ENCODE data around the gene NMUR1. TPM values are rescaled to one million over a fixed set of nuclear protein-coding genes. Genes with fewer than 3 reads are reported as not detected.
"Not testable (repeated sequence)": the region's sequence is repeated elsewhere in the genome, so short reads cannot be mapped to it uniquely, and the experiment has no call there.

The NMUR1 gene
- total RNA-seq, 2 donors from 2014 or later = 2.3 to 6.3 TPM

GRCh38 chr2:231575612-231576256 lies 45.5 kb upstream of the NMUR1 start:
- no peak for ATAC-seq
- WGBS, 2 donors = 73 to 85% methylated on average over 5 to 10 of the region's 10 CpGs

GRCh38 chr2:231573698-231574421 lies 43.6 kb upstream of the NMUR1 start:
- Histone ChIP-seq H3K36me3 (replicated peaks in 1 of 2; ENCODE audit: insufficient read depth in 1 of 2, low read depth in 2 of 2) (no peaks in the 10 kb centered on the region), H3K9me3 (no peaks in the 10 kb centered on the region), H3K27me3 (no peaks in the 10 kb centered on the region), H3K4me1 (no peaks in the 10 kb centered on the region), H3K4me3 (no peak overlapping the region), H3K27ac (no peak overlapping the region)
- 68 to 76% methylated on average over 8 to 15 of the region's 15 CpGs for WGBS, 2 donors
- ATAC-seq (no peak), DNase-seq (no peak)
- no peak for TF ChIP-seq POLR2A (IDR thresholded peaks at IDR 0.05)
- no peak for TF ChIP-seq CTCF (IDR thresholded peaks at IDR 0.05)
- intact Hi-C loops (cut with DNase I) = no loop called here

More at GRCh38 chr2:231575612-231576256, 45.5 kb upstream of the NMUR1 start:
- DNase-seq = no peak
- no peaks in the 10 kb centered on the region for H3K27me3 ChIP-seq
- TF ChIP-seq CTCF (IDR thresholded peaks at IDR 0.05) (no peak), POLR2A (IDR thresholded peaks at IDR 0.05) (no peak)
- H3K4me3 ChIP-seq = no peak overlapping the region
- H3K36me3 ChIP-seq (replicated peaks in 1 of 2; ENCODE audit: insufficient read depth in 1 of 2, low read depth in 2 of 2) = no peaks in the 10 kb centered on the region
- H3K27ac ChIP-seq = no peak overlapping the region
- no peaks in the 10 kb centered on the region for H3K4me1 ChIP-seq
- H3K9me3 ChIP-seq = no peaks in the 10 kb centered on the region
- intact Hi-C loops (cut with DNase I) = no loop called here

- Histone ChIP-seq H3K9me3 (no peaks in the 10 kb centered on the region), H3K36me3 (replicated peaks in 1 of 2; ENCODE audit: insufficient read depth in 1 of 2, low read depth in 2 of 2) (no peaks in the 10 kb centered on the region), H3K27me3 (no peaks in the 10 kb centered on the region), H3K4me3 (no peak overlapping the region), H3K4me1 (no peaks in the 10 kb centered on the region), H3K27ac (no peak overlapping the region)
- DNase-seq = no peak
- TF ChIP-seq CTCF (IDR thresholded peaks at IDR 0.05) = no peak
- no peak for TF ChIP-seq POLR2A (IDR thresholded peaks at IDR 0.05)
- intact Hi-C loops (cut with DNase I) = no loop called here
- 69 to 78% methylated on average over 4 of the region's 4 CpGs for WGBS, 2 donors
- ATAC-seq = no peak
These were observed 42.9 kb upstream of the NMUR1 start for GRCh38 chr2:231573096-231573495.

- Histone ChIP-seq H3K9me3 (no peaks in the 10 kb centered on the region), H3K27ac (no peak overlapping the region), H3K36me3 (replicated peaks in 1 of 2; ENCODE audit: insufficient read depth in 1 of 2, low read depth in 2 of 2) (no peaks in the 10 kb centered on the region), H3K4me3 (no peak overlapping the region), H3K27me3 (no peaks in the 10 kb centered on the region), H3K4me1 (no peaks in the 10 kb centered on the region)
- TF ChIP-seq POLR2A (IDR thresholded peaks at IDR 0.05) (no peak), CTCF (IDR thresholded peaks at IDR 0.05) (no peak)
- intact Hi-C loops (cut with DNase I) = no loop called here
- WGBS, 2 donors = 77 to 81% methylated on average over 4 of the region's 4 CpGs
- ATAC-seq (no peak), DNase-seq (no peak)
These were observed 41.5 kb upstream of the NMUR1 start for GRCh38 chr2:231571661-231572191.

- ATAC-seq; intact Hi-C loops (cut with DNase I); H3K4me3 ChIP-seq; H3K27ac ChIP-seq; H3K9me3 ChIP-seq; H3K27me3 ChIP-seq; H3K4me1 ChIP-seq; H3K36me3 ChIP-seq (replicated peaks in 1 of 2; ENCODE audit: insufficient read depth in 1 of 2, low read depth in 2 of 2); DNase-seq: not testable (repeated sequence)
- 70 to 73% methylated on average over 5 of the region's 5 CpGs for WGBS, 2 donors
These were observed 40.7 kb upstream of the NMUR1 start for GRCh38 chr2:231570915-231571314.

All from body of pancreas (tissue), 4 donors.